Neural crest cell (in vitro differentiated cells): ENCODE results near the gene TRIM65. TPM values are rescaled to one million over a fixed set of nuclear protein-coding genes. Genes with fewer than 3 reads are reported as not detected.

Experiments used
- DNase-seq: peaks from one replicate; pipeline ENCODE4 v3.0.0; 2021; ENCODE audit warnings: low read depth, mixed read lengths, low spot score
- H3K27ac Mint-ChIP-seq: one replicate; pipeline ENCODE4 v1.8.0; 2021; ENCODE audit warnings: mild to moderate bottlenecking, mixed read lengths; ENCODE audit not compliant: unreplicated experiment
- H3K27me3 Mint-ChIP-seq: 2 replicates; pipeline ENCODE4 v1.8.0; 2021; ENCODE audit warnings: low read depth, mild to moderate bottlenecking, mixed read lengths
- H3K36me3 Mint-ChIP-seq: 2 replicates; pipeline ENCODE4 v1.8.0; 2021; ENCODE audit warnings: low read depth, mild to moderate bottlenecking, mixed read lengths
- H3K4me1 Mint-ChIP-seq: 2 replicates; pipeline ENCODE4 v1.8.0; 2021; ENCODE audit warnings: mixed read lengths
- H3K4me3 Mint-ChIP-seq: one replicate; pipeline ENCODE4 v1.8.0; 2021; ENCODE audit warnings: mild to moderate bottlenecking, mixed read lengths
- H3K9me3 Mint-ChIP-seq: 2 replicates; pipeline ENCODE4 v1.8.0; 2021; ENCODE audit warnings: mixed read lengths
- total RNA-seq: library from RNA; stranded (reverse); gene quantifications from 2 replicates; pipeline ENCODE4 v1.2.1, GENCODE V29; 2021
- TF ChIP-seq, protein P1 (sequence below): fragments of 200-600 bp; sonication (generic); conservative IDR thresholded peaks from 2 replicates; pipeline ENCODE4 v1.5.0; 2021; ENCODE audit warnings: antibody characterized with exemption, mild to moderate bottlenecking

The TRIM65 gene
- total RNA-seq, 1 donor from 2014 or later, result 23.3 TPM

DNA sequence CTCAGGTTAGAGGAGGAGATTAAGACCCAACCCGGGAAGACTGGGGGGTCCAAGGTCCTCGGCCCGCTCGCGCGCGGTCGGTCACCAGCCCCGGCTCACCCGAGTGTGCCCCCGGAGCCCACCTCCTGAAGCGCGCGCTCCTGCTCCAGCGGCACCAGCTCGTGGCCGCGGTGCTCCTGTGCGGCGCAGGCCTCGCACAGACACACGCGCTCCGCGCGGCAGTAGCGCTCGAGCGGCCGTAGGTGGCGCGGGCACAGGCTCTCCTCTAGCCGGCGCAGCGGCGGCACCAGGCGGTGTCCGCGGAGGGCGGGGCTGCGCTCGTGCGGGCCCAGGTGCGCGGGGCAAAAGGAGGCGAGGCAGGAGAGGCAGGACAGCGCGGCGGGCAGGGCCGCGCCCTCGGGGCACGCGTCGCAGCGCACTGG, 19.0 kb downstream of the TRIM65 start:
- DNase-seq, result peak; percentile 61
- TF ChIP-seq, protein P1, sequence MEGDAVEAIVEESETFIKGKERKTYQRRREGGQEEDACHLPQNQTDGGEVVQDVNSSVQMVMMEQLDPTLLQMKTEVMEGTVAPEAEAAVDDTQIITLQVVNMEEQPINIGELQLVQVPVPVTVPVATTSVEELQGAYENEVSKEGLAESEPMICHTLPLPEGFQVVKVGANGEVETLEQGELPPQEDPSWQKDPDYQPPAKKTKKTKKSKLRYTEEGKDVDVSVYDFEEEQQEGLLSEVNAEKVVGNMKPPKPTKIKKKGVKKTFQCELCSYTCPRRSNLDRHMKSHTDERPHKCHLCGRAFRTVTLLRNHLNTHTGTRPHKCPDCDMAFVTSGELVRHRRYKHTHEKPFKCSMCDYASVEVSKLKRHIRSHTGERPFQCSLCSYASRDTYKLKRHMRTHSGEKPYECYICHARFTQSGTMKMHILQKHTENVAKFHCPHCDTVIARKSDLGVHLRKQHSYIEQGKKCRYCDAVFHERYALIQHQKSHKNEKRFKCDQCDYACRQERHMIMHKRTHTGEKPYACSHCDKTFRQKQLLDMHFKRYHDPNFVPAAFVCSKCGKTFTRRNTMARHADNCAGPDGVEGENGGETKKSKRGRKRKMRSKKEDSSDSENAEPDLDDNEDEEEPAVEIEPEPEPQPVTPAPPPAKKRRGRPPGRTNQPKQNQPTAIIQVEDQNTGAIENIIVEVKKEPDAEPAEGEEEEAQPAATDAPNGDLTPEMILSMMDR, result peak; percentile 64
- H3K4me1 Mint-ChIP-seq, result peaks cover 5% of the 10 kb centered on the region
- H3K4me3 Mint-ChIP-seq, result peak overlapping the region; percentile 62
- no peak overlapping the region for H3K27ac Mint-ChIP-seq
- peaks cover 65% of the 10 kb centered on the region for H3K27me3 Mint-ChIP-seq
- no peaks in the 10 kb centered on the region for H3K36me3 Mint-ChIP-seq
- no peaks in the 10 kb centered on the region for H3K9me3 Mint-ChIP-seq

DNA sequence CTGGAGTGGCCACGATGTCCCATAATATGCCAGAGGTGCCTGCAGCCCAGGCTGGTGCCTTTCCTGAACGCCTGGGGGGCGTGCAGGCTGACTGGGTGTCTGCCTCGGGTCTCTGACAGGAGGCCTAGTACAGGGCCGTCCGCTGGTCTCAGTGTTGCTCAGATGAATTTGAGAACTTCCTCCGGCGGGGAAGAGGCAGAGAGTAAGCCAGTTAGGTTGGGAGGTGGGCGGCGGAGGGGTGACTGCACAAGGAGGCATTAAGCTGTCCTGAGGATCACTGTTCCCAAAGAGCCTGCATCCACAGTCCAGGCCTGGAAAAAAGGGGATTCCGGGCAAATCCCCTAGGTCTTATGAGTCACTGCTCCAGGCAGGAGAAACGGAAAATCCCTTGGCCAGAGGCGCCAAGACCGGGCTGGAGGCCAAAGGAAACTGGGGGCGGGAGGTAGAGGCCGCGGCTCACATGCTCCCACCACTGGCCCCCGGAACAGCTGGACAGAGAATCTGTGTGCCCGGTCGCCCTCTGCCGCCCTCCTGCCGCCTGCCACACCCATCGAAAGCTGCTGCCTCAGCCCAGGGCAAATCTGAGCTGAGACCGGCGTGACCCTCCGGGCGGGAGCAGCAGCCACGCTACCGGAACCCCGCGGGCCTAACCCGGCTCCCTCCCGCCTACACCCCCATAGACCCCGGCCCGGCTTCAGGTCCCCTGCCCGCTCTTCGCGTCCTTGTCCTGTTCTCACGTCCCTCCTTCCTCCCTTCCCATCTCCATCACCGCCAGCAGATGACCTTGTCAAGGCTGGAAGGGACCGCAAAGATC, 19.6 kb downstream of the TRIM65 start:
- Mint-ChIP-seq H3K4me3 (peak overlapping the region; percentile 62), H3K4me1 (peaks cover 11% of the 10 kb centered on the region), H3K27me3 (peaks cover 60% of the 10 kb centered on the region), H3K9me3 (no peaks in the 10 kb centered on the region), H3K36me3 (no peaks in the 10 kb centered on the region), H3K27ac (no peak overlapping the region)
- TF ChIP-seq, protein P1, result no peak
- DNase-seq, result no peak

DNA sequence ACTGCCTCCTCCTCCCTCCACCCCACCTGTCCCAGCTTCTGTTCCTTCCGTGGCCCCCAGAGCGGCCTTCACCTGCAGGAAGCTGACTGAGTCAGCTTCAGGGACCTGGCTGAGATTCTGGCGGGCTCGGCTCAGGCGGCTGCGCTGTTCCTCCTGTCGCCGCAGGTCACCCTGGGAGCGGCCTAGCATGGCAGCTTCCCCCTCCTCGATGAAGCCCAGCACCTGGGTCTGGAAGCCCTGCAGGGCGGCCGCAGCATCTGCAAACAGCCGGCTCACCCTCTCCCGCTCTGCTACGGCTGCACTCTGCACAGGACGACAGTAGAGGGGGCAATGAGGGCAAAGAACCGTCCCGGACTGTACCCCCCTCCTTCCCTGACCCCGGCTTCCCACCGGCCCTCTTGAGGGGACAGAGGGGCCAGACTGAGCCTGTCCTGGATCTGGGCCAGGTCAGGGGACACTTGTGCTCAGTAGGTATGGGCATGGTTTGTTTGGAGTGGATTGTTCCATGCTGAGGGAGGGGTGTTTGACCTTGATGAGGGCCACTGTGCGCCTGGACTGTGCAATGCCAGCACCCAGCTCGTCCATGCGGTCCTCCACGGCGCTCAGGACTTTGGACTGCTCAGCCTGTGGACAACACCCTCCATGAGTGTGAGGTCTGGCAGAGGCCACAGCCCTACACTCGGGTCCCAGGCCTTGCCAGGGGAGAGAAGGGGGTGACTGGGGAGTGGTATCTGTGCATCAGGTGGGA, 20.4 kb downstream of the TRIM65 start:
- Mint-ChIP-seq H3K4me3 (no peak overlapping the region), H3K27ac (no peak overlapping the region), H3K27me3 (peaks cover 52% of the 10 kb centered on the region)

DNA sequence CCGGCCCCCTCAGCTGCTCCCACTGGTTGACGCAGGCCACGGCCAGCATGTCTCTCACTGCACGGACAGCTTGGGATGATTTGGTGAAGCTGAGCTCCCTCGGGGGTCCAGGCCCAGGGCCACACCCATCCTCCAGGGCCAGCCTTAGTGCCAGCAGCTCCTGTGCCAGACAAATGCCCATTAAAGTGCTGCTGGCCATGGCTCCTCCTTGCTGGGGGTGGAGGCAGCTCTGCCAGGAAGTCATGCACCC, 20.9 kb downstream of the TRIM65 start:
- TF ChIP-seq, protein P1, result no peak

More for the DNA sequence above, 20.4 kb downstream of the TRIM65 start:
- TF ChIP-seq, protein P1, result no peak
- no peak for DNase-seq
- Mint-ChIP-seq H3K4me1 (peaks cover 11% of the 10 kb centered on the region), H3K9me3 (no peaks in the 10 kb centered on the region), H3K36me3 (no peaks in the 10 kb centered on the region)

DNA sequence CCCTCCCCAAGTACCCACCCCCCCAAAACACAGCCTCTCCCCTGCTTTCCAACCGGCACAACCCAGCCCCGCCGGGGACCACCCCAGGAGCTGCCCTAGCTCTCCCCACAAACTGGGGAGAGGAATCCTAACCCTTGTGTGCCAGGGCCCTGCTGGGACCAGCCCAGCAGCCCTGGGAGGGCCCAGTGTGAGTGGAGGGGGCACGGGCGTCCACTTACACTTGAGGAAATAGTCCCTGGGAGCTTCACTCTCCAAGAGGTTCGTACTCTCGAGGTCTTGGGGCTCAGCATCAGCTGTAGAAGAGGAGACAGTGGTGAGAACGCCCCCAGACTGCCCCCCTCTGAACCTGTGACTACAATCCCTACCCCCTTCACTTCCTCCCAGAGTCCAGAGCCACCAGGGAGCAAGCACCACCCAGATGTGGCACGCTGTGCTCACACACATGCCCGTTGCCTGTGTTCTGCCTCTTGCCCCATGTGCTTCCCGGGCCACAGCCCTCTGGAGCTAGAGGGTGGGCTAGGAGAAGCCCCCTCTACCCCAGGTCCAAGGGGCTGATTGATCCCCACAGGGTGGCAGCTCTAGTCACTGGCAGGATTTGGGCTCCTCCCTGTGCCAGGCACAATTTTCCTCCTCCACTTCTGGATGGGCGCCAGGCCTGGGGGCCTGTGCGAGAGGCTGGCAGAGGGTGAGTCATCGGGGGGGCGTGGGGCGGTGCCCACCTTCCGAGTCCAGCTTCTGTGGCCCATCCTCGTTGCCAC, 21.4 kb downstream of the TRIM65 start:
- no peaks in the 10 kb centered on the region for H3K9me3 Mint-ChIP-seq
- no peaks in the 10 kb centered on the region for H3K36me3 Mint-ChIP-seq
- TF ChIP-seq, protein P1, result no peak
- no peak overlapping the region for H3K4me3 Mint-ChIP-seq
- H3K27me3 Mint-ChIP-seq, result peaks cover 42% of the 10 kb centered on the region
- peaks cover 16% of the 10 kb centered on the region for H3K4me1 Mint-ChIP-seq
- no peak overlapping the region for H3K27ac Mint-ChIP-seq
- DNase-seq, result no peak

More for the DNA sequence above, 20.9 kb downstream of the TRIM65 start:
- peaks cover 47% of the 10 kb centered on the region for H3K27me3 Mint-ChIP-seq
- no peak overlapping the region for H3K27ac Mint-ChIP-seq
- no peak overlapping the region for H3K4me3 Mint-ChIP-seq
- H3K9me3 Mint-ChIP-seq, result no peaks in the 10 kb centered on the region
- peaks cover 11% of the 10 kb centered on the region for H3K4me1 Mint-ChIP-seq
- DNase-seq, result no peak
- H3K36me3 Mint-ChIP-seq, result no peaks in the 10 kb centered on the region
